Measurements from ENCODE around the gene TAS1R3. TPM values are rescaled to one million over a fixed set of nuclear protein-coding genes. Genes with fewer than 3 reads are reported as not detected.

Gene TAS1R3
- total RNA-seq, 1 experiment from 2014 or later: 0.22 TPM

DNA sequence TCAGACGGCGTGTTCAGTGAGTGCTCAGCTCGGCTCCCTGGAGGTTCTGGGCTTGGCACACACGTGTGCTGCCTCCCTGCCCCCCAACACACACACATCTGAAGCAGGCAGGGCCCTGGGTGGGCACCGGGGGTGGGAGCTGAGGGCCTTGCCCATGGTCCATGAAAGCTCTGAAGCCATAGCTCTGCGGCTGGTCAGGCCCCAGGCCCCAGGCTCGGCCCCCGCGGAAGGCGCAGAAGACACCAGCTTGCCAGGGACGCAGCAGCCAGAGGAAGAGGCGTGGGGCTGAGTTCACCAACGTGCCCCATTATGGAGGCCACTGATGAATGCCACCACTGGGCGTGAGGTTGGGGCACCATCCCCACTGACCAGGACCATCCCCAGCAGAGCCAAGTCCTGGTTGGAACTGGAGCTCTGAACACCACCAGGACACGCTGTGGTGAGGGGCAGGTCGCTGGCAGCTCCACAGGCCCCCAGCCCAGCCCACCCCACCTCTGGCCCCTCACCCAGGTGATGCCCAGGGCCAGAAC lies 39.8 kb downstream of the TAS1R3 start:
- TF ChIP-seq MLX (CRISPR knock-in tag; IDR thresholded peaks at IDR 0.05): no peak
- no peak for TF ChIP-seq CREM (CRISPR knock-in tag; IDR thresholded peaks at IDR 0.05)
- no peak for TF ChIP-seq ZNF138 (CRISPR knock-in tag; conservative IDR thresholded peaks at IDR 0.05)
- no peak for TF ChIP-seq FOXK1 (CRISPR knock-in tag; IDR thresholded peaks at IDR 0.05)
- no peak for TF ChIP-seq ARID4B (CRISPR knock-in tag; IDR thresholded peaks at IDR 0.05; ENCODE audit: borderline replicate concordance)
- TF ChIP-seq SP1 (CRISPR knock-in tag; conservative IDR thresholded peaks at IDR 0.05): no peak
- TF ChIP-seq ZNF219 (CRISPR knock-in tag; IDR thresholded peaks at IDR 0.05; ENCODE audit: borderline replicate concordance): no peak
- no peak for TF ChIP-seq ATF6 (CRISPR knock-in tag; IDR thresholded peaks at IDR 0.05)
- TF ChIP-seq CDX4 (CRISPR knock-in tag; IDR thresholded peaks at IDR 0.05; ENCODE audit: borderline replicate concordance): no peak
- no peak for TF ChIP-seq ZNF121 (CRISPR knock-in tag; IDR thresholded peaks at IDR 0.05)
- no peak for TF ChIP-seq ZNF232 (CRISPR knock-in tag; IDR thresholded peaks at IDR 0.05)
- Mint-ChIP-seq H3K36me3 (peaks cover 8% of the 10 kb centered on the region; the same call in 1 of the 2 replicates), H3K27ac (no peak overlapping the region), H3K4me3 (no peak overlapping the region), H3K27me3 (ENCODE audit: low read depth) (peaks cover 10% of the 10 kb centered on the region; the same call in 1 of the 2 replicates), H3K9me3 (no peaks in the 10 kb centered on the region), H3K4me1 (peaks cover 3% of the 10 kb centered on the region; the same call in 1 of the 2 replicates)
- ATAC-seq: no peak
- ChIA-PET POLR2A (interaction anchor here (1.4 kb wide), 1 partner anchor 13 kb away, joined by 4 read pairs; no protein-coding TSS in a partner anchor), CTCF (interaction anchor here (1.1 to 2.2 kb wide), 7 partner anchors 12 to 79 kb away, joined by 3 to 8 read pairs (median 4); partner anchors contain the start of gene MXRA8)
- DNase-seq (ENCODE audit: low spot score): no peak

- Mint-ChIP-seq H3K4me1 (peaks cover 3% of the 10 kb centered on the region; the same call in 1 of the 2 replicates), H3K4me3 (no peak overlapping the region), H3K27me3 (ENCODE audit: low read depth) (peaks cover 10% of the 10 kb centered on the region; the same call in 1 of the 2 replicates), H3K36me3 (peaks cover 8% of the 10 kb centered on the region; the same call in 1 of the 2 replicates), H3K27ac (no peak overlapping the region), H3K9me3 (no peaks in the 10 kb centered on the region)
- ATAC-seq (no peak), DNase-seq (ENCODE audit: low spot score) (no peak)
- ChIA-PET CTCF (interaction anchor here (0.5 to 2.2 kb wide), 16 partner anchors 9 to 168 kb away, joined by 3 to 12 read pairs (median 4); partner anchors contain the start of genes CCNL2 and MXRA8), POLR2A (interaction anchor here (0.6 to 1.4 kb wide), 4 partner anchors 14 to 20 kb away, joined by 3 to 4 read pairs (median 4); no protein-coding TSS in a partner anchor)
- TF ChIP-seq MYBL2 (CRISPR knock-in tag; IDR thresholded peaks at IDR 0.05) (no peak), TP53 (CRISPR knock-in tag; IDR thresholded peaks at IDR 0.05) (no peak), ZSCAN18 (CRISPR knock-in tag; IDR thresholded peaks at IDR 0.05) (no peak), USF2 (CRISPR knock-in tag; IDR thresholded peaks at IDR 0.05) (no peak), ETV6 (CRISPR knock-in tag; IDR thresholded peaks at IDR 0.05) (no peak)
- TF ChIP-seq, protein P1, sequence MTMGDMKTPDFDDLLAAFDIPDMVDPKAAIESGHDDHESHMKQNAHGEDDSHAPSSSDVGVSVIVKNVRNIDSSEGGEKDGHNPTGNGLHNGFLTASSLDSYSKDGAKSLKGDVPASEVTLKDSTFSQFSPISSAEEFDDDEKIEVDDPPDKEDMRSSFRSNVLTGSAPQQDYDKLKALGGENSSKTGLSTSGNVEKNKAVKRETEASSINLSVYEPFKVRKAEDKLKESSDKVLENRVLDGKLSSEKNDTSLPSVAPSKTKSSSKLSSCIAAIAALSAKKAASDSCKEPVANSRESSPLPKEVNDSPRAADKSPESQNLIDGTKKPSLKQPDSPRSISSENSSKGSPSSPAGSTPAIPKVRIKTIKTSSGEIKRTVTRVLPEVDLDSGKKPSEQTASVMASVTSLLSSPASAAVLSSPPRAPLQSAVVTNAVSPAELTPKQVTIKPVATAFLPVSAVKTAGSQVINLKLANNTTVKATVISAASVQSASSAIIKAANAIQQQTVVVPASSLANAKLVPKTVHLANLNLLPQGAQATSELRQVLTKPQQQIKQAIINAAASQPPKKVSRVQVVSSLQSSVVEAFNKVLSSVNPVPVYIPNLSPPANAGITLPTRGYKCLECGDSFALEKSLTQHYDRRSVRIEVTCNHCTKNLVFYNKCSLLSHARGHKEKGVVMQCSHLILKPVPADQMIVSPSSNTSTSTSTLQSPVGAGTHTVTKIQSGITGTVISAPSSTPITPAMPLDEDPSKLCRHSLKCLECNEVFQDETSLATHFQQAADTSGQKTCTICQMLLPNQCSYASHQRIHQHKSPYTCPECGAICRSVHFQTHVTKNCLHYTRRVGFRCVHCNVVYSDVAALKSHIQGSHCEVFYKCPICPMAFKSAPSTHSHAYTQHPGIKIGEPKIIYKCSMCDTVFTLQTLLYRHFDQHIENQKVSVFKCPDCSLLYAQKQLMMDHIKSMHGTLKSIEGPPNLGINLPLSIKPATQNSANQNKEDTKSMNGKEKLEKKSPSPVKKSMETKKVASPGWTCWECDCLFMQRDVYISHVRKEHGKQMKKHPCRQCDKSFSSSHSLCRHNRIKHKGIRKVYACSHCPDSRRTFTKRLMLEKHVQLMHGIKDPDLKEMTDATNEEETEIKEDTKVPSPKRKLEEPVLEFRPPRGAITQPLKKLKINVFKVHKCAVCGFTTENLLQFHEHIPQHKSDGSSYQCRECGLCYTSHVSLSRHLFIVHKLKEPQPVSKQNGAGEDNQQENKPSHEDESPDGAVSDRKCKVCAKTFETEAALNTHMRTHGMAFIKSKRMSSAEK (CRISPR knock-in tag; IDR thresholded peaks at IDR 0.05; ENCODE audit: borderline replicate concordance): no peak
Observed at GRCh38 chr1:1371364-1371745, 40.3 kb downstream of the TAS1R3 start.

All from WTC11 (cell line).